BLaER1 (cell line): ENCODE results near the gene GIPC1.
"Not testable (repeated sequence)": the region's sequence is repeated elsewhere in the genome, so short reads cannot be mapped to it uniquely, and the experiment has no call there.

Source experiments
- H3K27ac ChIP-seq: shearing (Covaris generic); formaldehyde crosslinking; 2 replicates; pipeline ENCODE4 v1.8.1; 2022
- H3K27me3 ChIP-seq: shearing (Covaris generic); formaldehyde crosslinking; 2 replicates; pipeline ENCODE4 v1.8.1; 2022
- H3K36me3 ChIP-seq: shearing (Covaris generic); formaldehyde crosslinking; 2 replicates; pipeline ENCODE4 v1.8.1; 2022
- H3K4me1 ChIP-seq: shearing (Covaris generic); formaldehyde crosslinking; 2 replicates; pipeline ENCODE4 v1.8.1; 2022
- H3K4me2 ChIP-seq: shearing (Covaris generic); formaldehyde crosslinking; 2 replicates; pipeline ENCODE4 v1.8.1; 2022
- H3K4me3 ChIP-seq: shearing (Covaris generic); formaldehyde crosslinking; 2 replicates; pipeline ENCODE4 v1.8.1; 2022
- H3K9ac ChIP-seq: shearing (Covaris generic); formaldehyde crosslinking; 2 replicates; pipeline ENCODE4 v1.8.1; 2022
- H3K9me3 ChIP-seq: shearing (Covaris generic); formaldehyde crosslinking; 2 replicates; pipeline ENCODE4 v1.8.1; 2022
- H4K20me1 ChIP-seq: shearing (Covaris generic); formaldehyde crosslinking; 2 replicates; pipeline ENCODE4 v1.8.1; 2022
- Cebpa-rat ChIP-seq: shearing (Covaris generic); IDR thresholded peaks from 2 replicates; pipeline ENCODE4 v1.8.1; 2022

The GIPC1 gene

DNA sequence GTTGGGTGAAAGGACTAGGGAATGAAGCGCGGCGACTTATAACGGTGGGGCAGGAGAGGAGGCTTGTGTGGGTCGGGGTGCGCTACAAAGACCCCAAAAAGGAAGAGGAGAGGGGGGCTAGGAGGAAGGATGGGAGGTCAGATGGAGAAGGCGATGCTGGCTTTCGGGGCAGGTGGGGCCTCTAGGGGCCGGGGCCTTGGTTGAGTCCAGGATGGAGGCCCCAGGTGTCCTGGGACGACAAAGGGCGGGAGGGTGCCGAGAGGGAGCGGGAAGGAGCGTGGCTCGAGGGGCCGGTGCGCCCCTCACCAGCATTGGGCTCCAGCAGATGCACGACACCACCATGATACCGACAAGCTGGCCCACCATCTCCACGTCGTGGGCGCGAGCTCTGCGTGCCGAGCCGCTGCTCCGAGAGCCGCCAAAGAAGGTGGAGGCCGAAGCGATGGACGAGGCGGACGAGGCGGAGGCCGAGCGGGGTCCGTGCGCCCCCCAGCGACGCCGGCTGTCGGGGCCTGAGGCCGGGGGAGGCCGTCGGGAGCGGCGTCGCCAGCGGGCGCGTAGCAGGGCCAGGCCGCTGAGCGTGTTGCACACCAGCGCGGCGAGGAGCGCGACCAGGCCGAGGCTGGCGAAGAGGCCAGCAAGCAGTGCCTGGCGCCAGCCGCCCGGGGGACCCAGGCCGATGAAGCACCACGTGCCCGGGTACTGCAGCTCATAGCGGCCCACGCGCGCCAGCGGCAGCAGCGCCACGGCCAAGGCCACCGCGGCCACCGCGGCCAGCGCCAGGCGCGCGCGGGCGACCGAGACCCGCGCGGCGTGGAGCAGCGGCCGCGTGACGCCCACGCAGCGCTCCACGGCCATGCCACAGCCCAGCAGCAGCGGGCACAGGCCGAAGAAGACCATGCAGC, 22.6 kb downstream of the GIPC1 start:
- Histone ChIP-seq H3K9ac (peak overlapping the region; percentile 59; the same call in 1 of the 2 replicates), H4K20me1 (peaks cover 21% of the 10 kb centered on the region; the same call in 1 of the 2 replicates), H3K4me3 (peak overlapping the region; percentile 58; the same call in 1 of the 2 replicates), H3K27me3 (peaks cover 24% of the 10 kb centered on the region), H3K9me3 (no peaks in the 10 kb centered on the region), H3K4me2 (peak overlapping the region; percentile 95), H3K36me3 (peaks cover 38% of the 10 kb centered on the region), H3K27ac (no peak overlapping the region), H3K4me1 (peaks cover 61% of the 10 kb centered on the region)
- no peak for TF ChIP-seq Cebpa-rat

DNA sequence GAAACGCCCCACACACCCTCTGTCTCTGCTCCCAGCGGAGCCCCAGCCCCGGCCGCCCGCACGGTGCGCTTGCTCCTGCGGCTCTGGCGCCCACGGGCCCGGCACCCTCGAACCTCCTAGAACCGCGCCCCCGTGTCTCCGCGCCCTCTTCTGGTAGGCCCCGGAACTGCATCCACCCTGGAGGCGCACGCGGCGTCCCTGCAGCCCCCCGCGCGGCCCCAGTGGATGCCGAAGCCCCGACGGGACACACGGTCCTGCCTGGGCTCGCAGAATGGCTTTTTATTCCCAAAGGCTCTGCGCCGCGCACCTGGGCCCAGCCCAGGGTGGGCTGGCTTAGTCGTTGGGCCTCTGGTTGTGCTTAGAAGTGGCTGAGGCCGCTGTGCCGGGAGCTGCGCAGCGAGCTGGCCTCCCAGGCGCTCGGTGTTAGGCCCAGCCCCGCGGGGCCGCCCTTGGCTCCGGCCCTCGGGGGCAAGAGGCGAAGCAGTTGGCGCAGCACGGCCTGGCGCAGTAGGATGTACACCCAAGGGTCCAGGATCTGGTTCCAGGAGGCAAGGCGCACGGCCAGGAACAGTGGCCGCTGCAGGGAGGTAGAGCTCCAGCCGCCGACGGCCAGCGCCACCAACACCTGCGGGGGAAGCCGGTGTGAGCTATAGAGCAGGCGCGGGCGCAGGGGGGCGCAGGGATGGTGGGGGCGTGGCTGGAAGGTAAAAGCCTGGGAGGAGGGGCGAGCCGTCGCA, 23.6 kb downstream of the GIPC1 start:
- H3K4me1 ChIP-seq, result peaks cover 55% of the 10 kb centered on the region
- TF ChIP-seq Cebpa-rat, result no peak
- H3K27ac ChIP-seq, result peak overlapping the region; percentile 52; the same call in 1 of the 2 replicates
- H3K27me3 ChIP-seq, result peaks cover 24% of the 10 kb centered on the region
- peak overlapping the region; percentile 95 for H3K4me2 ChIP-seq
- H3K9me3 ChIP-seq, result no peaks in the 10 kb centered on the region
- peak overlapping the region; percentile 59 for H3K9ac ChIP-seq
- H3K4me3 ChIP-seq, result peak overlapping the region; percentile 58
- H4K20me1 ChIP-seq, result peaks cover 21% of the 10 kb centered on the region; the same call in 1 of the 2 replicates
- peaks cover 42% of the 10 kb centered on the region for H3K36me3 ChIP-seq

DNA sequence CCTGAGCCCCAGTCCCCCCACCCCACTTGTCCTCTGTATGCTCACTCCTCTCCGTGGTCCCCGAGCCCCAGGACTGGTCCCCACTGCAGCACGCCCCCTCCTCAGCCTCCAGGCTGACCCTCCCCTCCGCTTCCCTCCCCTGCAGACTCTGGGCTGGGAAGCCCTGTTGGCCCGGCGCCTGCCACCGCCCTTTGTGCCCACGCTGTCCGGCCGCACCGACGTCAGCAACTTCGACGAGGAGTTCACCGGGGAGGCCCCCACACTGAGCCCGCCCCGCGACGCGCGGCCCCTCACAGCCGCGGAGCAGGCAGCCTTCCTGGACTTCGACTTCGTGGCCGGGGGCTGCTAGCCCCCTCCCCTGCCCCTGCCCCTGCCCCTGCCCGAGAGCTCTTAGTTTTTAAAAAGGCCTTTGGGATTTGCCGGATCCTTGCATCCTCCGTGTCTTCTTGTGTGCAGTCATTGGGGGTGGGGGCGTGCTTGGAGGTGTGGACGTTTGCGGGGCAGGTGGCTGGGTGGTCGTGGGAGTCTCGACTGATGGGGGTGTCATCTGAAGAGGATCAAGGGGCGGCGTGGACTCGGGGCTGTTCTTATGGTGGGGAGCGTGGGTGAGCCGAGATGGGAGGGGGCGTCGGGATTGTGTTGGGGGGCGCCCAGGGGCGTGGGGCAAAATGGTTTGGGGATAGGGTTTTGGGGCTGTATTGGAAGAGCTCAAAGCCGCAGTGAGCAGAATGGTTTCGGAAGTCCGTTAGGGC, 24.3 kb downstream of the GIPC1 start:
- no peak overlapping the region for H3K27ac ChIP-seq
- H4K20me1 ChIP-seq, result peaks cover 21% of the 10 kb centered on the region; the same call in 1 of the 2 replicates
- H3K4me1 ChIP-seq, result peaks cover 47% of the 10 kb centered on the region

DNA sequence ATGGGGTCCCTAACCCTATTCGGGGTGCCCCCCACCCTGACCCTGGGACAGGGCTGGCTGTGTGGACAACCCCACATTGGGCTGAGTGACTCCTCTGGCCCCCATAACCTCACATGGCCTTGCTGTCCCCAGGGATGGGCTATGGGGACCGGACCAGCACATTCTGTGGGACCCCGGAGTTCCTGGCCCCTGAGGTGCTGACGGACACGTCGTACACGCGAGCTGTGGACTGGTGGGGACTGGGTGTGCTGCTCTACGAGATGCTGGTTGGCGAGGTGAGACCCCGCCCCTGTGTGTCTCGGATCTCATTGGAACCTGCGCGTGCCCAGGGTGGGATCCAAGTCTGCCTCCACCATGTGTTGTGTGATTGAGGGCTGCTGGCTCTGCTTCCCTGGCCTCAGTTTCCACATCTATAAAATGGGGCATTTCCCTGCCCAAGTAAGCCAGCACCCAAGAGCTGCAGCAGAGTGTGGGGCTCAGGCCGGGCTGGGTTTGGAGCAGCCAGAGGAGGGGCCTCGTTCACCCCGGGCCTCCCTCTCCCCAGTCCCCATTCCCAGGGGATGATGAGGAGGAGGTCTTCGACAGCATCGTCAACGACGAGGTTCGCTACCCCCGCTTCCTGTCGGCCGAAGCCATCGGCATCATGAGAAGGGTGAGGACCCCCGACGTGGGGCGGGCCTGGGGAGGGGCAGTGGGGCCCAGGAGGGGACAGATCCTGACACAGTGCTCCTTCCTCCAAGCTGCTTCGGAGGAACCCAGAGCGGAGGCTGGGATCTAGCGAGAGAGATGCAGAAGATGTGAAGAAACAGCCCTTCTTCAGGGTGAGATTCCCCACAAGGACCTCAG, 25.7 kb downstream of the GIPC1 start:
- Histone ChIP-seq H3K36me3 (peaks cover 63% of the 10 kb centered on the region), H3K9ac (no peak overlapping the region)
- TF ChIP-seq Cebpa-rat, result no peak

More for the DNA sequence above, 24.3 kb downstream of the GIPC1 start:
- Histone ChIP-seq H3K27me3 (peaks cover 24% of the 10 kb centered on the region), H3K4me2 (peak overlapping the region; percentile 95), H3K9me3 (no peaks in the 10 kb centered on the region), H3K36me3 (peaks cover 49% of the 10 kb centered on the region), H3K4me3 (peak overlapping the region; percentile 58; the same call in 1 of the 2 replicates), H3K9ac (no peak overlapping the region)
- TF ChIP-seq Cebpa-rat, result no peak

DNA sequence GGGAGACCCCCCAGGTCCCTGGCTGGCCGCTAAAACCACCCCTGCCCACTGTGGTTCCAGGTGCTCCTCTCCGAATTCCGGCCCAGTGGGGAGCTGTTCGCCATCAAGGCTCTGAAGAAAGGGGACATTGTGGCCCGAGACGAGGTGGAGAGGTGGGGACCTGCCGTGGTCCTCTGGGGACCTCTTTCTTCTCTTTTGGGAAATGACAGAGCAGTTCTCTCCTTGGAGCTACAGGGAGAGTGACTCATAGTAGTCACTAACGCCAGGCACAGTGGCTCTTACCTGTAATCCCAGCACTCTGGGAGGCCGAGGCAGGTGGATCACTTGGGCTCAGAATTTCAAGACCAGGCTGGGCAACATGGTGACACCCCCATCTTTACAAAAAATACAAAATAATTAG, 28.1 kb downstream of the GIPC1 start:
- H3K36me3 ChIP-seq, result peaks cover 87% of the 10 kb centered on the region
- H4K20me1 ChIP-seq, result peaks cover 21% of the 10 kb centered on the region; the same call in 1 of the 2 replicates

More for the DNA sequence above, 25.7 kb downstream of the GIPC1 start:
- Histone ChIP-seq H3K4me3 (no peak overlapping the region), H4K20me1 (peaks cover 21% of the 10 kb centered on the region; the same call in 1 of the 2 replicates), H3K4me2 (no peak overlapping the region), H3K27ac (no peak overlapping the region), H3K27me3 (peaks cover 24% of the 10 kb centered on the region), H3K9me3 (no peaks in the 10 kb centered on the region), H3K4me1 (peaks cover 34% of the 10 kb centered on the region)

DNA sequence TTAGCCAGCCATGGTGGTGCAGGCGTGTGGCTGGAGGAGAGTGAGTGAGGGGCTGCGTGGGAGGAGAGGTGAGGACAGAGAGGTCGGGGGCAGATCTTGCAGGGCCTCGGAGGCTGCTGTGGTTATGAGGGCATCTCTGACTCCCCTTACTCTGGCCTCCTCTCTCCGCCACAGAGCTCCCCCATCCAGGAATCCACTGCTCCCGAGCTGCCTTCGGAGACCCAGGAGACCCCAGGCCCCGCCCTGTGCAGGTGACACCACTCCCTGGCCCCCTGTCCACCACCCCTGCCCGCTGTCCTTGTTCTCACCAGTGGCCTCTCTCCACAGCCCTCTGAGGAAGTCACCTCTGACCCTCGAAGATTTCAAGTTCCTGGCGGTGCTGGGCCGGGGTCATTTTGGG, 28.5 kb downstream of the GIPC1 start:
- Histone ChIP-seq H3K9ac (no peak overlapping the region), H3K27me3 (peaks cover 1% of the 10 kb centered on the region; the same call in 1 of the 2 replicates), H3K27ac (no peak overlapping the region), H3K4me3 (no peak overlapping the region), H4K20me1 (peaks cover 21% of the 10 kb centered on the region; the same call in 1 of the 2 replicates), H3K9me3 (no peaks in the 10 kb centered on the region), H3K4me2 (no peak overlapping the region), H3K4me1 (peaks cover 7% of the 10 kb centered on the region), H3K36me3 (peaks cover 92% of the 10 kb centered on the region)
- no peak for TF ChIP-seq Cebpa-rat

More for the DNA sequence above, 28.1 kb downstream of the GIPC1 start:
- no peak overlapping the region for H3K9ac ChIP-seq
- H3K4me1 ChIP-seq, result peaks cover 12% of the 10 kb centered on the region
- no peak for TF ChIP-seq Cebpa-rat
- no peaks in the 10 kb centered on the region for H3K9me3 ChIP-seq
- no peak overlapping the region for H3K27ac ChIP-seq
- peaks cover 5% of the 10 kb centered on the region; the same call in 1 of the 2 replicates for H3K27me3 ChIP-seq
- no peak overlapping the region for H3K4me2 ChIP-seq
- H3K4me3 ChIP-seq, result no peak overlapping the region

GRCh38 chr19:14463747-14464146, 32.2 kb downstream of the GIPC1 start:
- H3K4me3 ChIP-seq, result no peak overlapping the region
- no peaks in the 10 kb centered on the region for H3K4me1 ChIP-seq
- peaks cover 100% of the 10 kb centered on the region for H3K36me3 ChIP-seq
- no peaks in the 10 kb centered on the region for H3K27me3 ChIP-seq
- H3K27ac ChIP-seq, result no peak overlapping the region
- H3K9me3 ChIP-seq, result no peaks in the 10 kb centered on the region
- no peak overlapping the region for H3K4me2 ChIP-seq
- H3K9ac ChIP-seq, result no peak overlapping the region
- no peak for TF ChIP-seq Cebpa-rat
- no peaks in the 10 kb centered on the region for H4K20me1 ChIP-seq

- H3K27me3 ChIP-seq, H3K27ac ChIP-seq, H4K20me1 ChIP-seq, H3K4me1 ChIP-seq, H3K4me2 ChIP-seq, H3K9ac ChIP-seq, H3K9me3 ChIP-seq, H3K4me3 ChIP-seq: not testable (repeated sequence)
- H3K36me3 ChIP-seq, result peaks cover 100% of the 10 kb centered on the region
Measured at GRCh38 chr19:14462401-14462800, 33.5 kb downstream of the GIPC1 start.
